GM21526 (cell line): ENCODE data around the gene KLRC2.
A peak's percentile ranks its signal among the peaks of the same experiment; 100 is the strongest.
"Not testable (repeated sequence)": the region's sequence is repeated elsewhere in the genome, so short reads cannot be mapped to it uniquely, and the experiment has no call there.

Experiments used
- ATAC-seq: cut with Tn5 transposase; IDR thresholded peaks from one replicate; pipeline ENCODE4 v1.9.1; 2021; ENCODE audit warnings: moderate library complexity; ENCODE audit not compliant: unreplicated experiment, low FRiP score

Gene KLRC2

DNA sequence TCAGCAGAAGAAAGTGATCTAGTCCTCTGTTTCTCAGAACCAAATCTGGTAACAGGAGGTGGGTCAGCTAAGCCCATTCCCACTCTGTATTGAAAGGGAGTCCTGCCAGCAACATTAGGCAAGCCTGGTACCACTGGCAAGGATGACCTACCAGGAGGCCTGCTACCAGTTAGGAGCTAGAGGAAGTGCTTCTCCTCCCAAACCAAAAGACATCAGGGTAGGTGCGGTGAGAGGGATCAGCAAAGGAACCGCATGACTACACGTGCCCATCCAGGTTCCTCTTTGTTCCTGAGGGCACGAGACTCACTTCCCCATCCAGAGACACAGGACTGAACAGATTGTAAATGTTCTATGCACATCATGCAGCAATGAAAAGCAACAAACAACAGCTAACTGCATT, 29.1 kb downstream of the KLRC2 start:
- no peak for ATAC-seq

DNA sequence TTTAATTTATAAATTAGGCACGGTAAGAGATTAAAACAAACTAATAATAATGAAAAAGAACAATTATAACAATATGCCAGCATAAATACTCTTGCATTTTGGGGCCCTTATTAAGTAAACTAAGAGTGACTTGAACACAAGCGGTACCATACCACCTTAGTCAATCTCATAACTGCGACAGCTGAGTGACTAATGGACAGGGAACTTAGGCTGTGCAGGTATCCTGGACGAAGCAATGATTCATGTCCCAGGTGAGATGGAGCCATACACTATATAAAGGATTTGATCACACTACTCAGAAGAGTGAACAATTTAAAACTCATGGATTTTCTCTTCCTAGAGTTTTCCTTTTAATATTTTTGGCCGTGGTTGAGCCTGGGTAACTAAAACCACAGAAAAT, 30.5 kb downstream of the KLRC2 start:
- no peak for ATAC-seq

DNA sequence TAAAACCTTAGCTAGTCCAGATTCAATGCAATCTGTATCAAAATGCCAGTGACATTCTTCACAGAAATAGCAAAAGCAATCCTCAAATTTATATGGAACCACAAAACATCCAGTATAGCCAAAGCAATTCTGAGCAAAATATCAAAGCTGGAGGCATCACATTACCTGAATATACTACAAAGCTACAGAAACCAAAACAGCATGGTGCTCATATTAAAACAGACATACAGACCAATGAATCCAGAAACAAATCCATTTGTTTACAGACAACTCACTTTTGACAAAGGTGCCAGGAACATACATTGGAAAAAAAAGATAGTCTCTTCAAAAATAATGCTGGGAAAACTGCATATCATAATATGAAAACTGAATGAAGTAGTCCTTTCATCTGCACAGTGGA, 31.0 kb downstream of the KLRC2 start:
- no peak for ATAC-seq

DNA sequence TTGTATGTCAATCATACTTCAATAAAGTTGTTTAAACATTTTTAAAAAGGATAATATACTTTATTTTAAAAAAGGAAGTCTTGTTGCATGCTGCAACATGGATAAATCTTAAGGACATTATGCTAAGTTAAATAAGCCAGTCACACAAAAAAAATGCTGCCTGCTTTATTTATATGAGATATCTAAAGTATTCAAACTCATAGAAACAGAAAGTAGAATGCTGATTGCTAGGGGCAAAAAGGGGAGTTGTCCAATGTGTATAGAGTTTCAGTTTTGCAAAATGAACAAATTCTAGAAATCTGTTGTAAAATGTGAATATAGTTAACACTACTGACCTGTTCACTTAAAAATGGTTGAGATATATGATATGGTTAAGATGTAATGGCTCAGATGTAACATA, 35.0 kb downstream of the KLRC2 start:
- no peak for ATAC-seq

DNA sequence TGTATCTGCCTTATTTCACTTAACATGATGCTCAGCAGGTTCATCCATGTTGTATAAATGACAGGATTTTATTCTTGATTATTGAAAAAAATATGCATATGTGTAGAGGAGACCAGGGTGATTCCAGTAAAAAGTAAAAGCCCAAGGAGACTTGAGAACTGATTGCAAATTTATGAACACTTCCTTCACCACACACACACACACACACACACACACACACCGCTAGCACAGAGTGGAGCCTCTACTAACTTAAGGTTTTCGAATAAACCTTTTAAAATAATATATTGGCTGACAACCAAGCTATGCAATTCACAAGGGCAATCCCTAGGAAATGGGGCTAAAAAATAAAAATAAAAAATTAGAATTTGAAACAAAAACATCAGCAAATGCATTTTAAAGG, 37.6 kb downstream of the KLRC2 start:
- ATAC-seq: no peak

DNA sequence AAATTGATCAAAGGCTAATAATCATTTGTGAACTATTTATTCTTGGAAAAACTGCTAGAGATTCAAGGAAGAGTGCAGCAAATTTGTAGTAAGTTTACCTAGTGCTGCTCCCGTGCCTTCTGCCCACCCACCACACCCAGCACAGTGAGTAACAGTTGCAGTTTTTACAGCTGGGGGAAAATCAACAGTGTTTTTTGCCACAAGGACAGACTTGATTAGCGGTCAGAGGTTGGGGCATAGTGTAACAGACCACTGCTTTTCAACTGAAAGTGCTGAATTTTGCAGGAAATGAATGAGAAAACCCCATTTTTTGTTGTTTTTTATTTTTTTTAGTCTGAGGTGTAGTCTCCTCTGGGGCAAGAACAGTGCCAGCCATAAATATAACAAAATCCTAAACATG, 38.5 kb downstream of the KLRC2 start:
- no peak for ATAC-seq

DNA sequence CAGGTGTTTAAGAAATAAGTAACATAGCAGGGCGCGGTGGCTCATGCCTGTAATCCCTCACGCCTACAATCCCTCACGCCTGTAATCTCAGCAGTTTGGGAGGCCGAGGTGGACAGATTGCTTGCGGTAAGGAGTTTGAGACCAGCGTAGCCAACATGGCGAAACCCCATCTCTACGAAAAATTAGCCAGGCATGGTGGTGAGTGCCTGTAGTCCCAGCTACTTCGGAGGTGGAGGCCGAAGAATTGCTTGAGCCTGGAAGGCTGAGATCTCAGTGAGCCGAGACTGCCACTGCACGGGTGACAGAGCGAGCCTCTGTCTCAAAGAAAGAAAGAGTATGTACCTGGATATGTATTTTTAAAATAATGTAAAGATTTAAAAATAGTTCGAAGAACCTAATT, 39.6 kb downstream of the KLRC2 start:
- ATAC-seq: not testable (repeated sequence)

DNA sequence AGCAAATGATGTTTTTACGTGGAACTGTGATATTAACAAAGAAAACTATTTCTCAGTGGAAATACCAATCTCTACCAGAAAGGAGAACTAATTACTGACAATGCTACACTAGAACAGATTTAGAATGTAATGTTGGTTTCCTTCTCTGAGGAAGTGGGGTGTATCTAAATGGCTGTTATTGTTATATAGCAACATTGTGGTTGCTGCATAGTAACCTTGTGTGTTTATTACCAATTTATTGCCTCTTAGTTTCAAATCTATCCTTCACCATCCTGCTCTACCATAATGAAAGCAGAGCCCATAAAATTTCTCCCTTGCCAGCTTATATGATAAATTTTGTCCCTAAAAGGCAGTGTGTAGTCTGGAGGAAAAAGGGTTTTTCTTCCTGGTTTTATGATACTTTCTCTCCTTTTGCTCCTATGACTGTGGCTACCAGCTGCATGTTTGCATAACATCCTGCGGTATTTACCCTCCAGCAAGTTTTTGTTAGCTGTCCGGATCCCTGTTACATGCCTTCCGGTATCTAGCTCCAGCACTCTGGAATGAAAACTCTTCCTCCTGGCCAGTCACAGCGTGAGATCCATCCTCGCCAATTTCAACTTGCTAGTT, 40.3 kb downstream of the KLRC2 start:
- ATAC-seq: peak; percentile 90

DNA sequence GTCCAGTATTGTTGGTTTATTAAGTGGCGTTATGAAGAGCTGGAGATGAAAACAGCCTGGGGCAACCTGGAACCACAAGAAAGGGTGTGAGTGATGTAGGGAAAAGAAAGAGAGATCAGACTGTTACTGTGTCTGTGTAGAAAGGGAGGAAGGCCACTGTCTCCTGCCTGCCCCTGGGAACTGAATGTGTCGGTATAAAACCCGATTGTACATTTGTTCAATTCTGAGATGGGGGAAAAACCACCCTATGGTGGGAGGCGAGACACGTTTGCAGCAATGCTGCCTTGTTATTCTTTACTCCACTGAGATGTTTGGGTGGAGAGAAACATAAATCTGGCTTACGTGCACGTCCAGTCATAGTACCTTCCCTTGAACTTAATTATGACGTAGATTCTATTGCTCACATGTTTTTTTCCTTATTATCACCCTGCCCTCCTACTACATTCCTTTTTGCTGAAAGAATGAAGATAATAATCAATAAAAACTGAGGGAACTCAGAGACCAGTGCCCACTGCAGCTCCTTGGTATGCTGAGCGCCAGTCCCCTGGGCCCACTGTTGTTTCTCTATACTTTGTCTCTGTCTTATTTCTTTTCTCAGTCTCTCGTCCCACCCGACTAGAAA, 41.2 kb downstream of the KLRC2 start:
- ATAC-seq: not testable (repeated sequence)

DNA sequence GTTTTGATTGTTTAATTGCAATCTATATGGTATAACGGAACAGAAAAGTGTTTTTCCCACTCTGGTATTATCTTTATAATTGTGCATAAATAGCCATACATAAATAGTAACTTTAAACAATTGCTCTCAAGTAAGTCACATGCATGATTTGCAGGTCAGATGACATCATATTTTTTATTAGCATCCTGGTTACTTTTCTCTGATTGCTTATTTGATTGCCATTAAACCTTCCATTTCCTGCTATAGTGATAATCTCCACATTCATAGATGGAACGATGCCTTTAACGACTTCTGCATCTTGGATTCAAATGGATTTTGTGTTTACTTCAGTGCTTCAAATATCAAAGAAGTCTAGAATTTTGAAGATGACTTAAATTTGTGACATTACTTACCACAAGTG, 42.5 kb downstream of the KLRC2 start:
- ATAC-seq: no peak

DNA sequence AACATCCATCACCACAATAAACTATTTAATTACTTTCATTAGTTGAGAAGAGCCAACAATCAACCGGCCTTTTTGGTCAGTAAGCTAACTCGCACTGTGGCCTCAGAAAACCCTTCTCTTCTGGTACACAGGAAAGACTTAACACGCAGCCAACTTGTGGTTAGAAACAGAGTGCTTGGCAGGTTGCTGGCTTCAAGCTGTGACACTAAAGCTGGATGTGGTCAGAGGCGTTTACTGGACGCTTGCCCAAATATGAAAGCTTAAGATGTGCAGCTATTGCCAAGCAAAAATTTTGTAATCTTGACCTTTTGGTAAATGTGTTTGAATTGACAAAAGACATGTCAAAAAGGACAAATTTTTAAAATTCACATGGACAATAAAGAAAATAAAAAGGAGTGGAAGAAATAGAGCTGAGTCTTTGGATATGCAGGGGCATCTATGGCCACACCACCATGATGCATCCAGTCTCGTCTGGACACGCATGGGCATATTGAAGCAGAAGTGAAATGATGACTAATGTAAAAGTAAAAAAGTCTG, 43.3 kb downstream of the KLRC2 start:
- ATAC-seq: no peak

DNA sequence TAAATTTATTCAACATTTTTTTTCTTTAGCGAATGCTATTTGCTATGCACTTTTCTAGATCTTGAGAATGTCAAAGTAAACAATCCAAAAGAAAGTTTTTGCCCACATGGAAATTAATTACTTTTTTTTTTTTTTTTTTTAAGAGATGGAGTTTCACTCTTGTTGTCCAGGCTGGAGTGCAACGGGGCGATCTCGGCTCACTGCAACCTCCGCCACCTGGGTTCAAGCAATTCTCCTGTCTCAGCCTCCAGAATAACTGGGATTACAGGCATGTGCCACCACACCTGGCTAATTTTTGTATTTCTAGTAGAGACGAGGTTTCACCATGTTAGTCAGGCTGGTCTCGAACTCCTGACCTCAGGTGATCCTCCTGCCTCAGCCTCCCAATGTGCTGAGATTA, 44.8 kb downstream of the KLRC2 start:
- not testable (repeated sequence) for ATAC-seq

DNA sequence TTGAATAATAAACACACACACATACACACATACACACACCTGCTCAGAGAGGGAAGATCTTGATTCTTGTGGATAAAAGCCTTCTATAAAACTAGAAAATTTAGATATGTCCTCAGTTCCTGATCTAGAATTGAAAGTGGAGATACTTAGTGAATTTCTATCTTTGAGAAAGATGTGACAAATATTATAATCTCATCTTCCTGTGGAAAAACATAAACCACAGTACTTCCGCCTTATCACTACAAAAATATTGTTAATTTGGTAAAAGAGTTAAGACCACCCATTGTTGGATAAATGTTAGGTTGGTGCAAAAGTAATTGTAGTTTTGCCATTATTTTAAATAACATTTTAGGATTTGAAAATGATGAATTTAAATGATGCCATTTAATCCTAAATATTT, 45.9 kb downstream of the KLRC2 start, which contains the start of gene KLRK1:
Gene KLRK1, minus strand, starts transcription at position 138 of the 400 bp plus-strand sequence. CDS start 1,231 bp downstream, outside the sequence.
- no peak for ATAC-seq

DNA sequence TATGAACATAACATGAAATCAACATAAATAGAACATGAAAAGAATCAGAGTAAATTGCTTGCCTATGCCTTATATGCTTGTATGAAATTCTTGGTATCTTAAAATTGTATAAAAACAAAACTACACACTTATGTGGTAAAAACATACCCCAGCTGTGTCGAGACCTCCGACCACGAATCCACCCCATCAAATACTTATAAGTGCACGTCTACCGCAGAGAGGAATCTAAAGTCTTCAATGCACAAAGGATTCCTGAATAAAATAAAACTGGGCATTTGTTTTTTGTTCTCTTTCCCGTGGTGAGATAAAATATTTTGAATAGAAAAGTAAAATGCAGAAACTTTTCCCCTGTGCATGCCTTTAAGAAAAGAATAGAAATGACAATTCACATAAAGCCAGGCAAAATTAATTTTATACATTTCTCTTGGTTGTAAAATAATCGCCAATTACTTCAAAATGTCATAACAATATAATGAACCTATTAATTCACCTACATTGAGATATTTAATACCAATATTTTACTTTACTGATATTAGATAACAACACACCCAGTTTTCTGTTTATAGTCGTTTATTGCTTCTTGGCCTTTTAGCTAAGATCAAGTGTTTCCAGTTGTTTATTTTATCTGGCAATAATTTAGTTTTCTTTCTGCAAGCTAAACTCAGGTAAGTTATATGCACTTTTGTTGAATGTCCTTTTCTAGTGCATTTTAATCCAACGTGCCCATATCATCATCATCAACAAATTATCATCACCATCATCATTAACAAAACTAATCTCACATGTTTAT, 47.0 kb downstream of the KLRC2 start:
- ATAC-seq: no peak

DNA sequence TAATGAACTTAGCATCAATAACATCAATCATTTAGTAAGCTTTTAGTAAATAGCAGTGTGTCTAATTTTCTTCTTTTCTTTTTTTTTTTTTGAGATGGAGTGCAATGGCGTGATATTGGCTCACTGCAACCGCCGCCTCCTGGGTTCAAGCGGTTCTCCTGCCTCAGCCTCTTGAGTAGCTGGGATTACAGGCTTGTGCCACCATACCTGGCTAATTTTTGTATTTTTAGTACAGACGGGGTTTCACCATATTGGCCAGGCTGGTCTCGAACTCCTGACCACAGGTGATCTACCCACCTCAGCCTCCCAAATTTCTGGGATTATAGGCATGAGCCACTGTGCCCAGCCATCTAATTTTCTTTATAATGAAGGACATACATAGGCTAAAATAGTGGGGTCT, 48.3 kb downstream of the KLRC2 start:
- not testable (repeated sequence) for ATAC-seq

DNA sequence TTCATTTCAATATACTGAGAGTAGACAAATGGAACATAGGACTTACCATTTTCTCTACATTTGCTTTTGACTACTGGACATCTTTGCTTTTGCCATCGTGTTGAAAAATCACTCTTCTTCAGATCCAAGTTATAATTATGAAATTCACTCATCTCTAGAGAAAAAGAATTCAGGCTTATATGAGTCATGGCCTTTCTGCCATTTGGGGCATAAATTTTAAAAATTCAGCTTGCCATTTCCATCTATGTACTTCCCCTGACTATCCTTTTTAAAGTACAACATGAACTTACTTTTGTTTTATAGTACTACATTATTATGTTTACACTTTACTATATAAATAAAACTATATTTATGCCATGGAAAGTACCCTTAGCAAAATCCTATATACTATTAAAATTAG, 49.0 kb downstream of the KLRC2 start:
- no peak for ATAC-seq

DNA sequence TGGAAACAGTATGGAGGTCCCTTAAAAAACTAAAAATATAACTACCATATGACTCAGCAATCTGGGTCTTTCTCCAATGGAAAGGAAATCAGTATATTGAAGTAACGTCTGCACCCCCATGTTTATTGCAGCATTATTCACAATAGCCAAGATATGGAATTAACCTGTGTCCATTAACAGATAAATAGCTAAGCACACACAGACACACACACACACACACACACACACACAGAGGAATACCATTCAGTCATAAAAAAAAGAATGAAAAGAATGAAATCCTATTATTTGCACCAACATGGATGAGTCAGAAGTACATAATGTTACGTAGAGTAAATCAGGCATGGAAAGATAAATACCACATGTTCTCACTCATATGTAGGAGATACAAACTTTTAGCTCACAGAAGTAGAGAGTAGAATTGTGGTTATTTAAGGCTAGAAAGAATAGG, 50.6 kb downstream of the KLRC2 start:
- no peak for ATAC-seq

DNA sequence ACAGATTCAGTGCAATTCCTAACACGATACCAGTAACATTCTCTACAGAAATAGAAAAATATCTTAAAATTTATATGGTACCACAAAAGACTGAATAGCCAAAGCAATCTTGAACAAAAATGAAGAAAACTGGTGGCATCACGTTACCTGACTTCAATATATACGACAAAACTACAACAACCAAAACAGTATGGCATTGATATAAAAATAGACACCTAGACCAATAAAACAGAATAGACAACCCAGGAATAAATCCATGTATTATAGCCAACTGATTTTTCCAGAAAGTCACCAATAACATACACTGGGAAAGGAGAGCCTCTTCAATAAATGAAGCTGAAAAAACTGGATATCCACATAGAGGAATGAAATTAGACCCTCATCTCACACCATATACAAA, 51.6 kb downstream of the KLRC2 start:
- no peak for ATAC-seq

DNA sequence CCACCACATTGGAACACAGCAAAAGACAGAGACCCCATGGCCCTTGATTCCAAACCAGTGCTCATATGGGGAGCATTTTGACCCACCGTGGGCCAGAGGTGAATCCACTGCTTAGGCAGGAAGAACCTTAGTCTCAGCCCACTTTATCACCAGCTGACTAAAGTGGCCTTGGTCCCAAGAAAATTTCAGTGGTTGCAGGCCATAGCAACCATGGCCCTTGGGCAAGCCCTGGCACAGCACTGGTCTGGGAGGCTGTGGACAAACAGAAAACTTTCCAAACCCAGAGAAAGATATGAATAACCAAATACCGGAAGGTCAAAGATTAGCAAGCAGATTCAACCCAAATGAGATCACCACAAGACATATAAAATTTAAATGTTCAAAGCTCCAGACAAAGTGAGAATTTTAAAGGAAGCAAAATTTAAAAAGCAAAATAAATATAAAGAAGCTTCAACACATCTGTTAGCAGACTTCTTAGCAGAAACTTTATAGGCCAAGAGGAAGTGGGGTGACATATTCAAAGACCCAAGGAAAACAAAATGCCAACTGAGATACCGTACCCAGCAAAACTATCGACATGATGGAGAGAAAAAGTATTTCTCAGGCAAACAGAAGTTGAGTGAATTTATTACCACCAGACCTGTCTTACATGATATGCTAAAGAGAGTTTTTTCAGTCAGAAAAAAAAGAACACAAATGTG, 53.7 kb downstream of the KLRC2 start:
- no peak for ATAC-seq
